CD4-positive, CD25-positive, alpha-beta regulatory T cell (primary cell): ENCODE data around the gene PRSS38. TPM values are rescaled to one million over a fixed set of nuclear protein-coding genes. Genes with fewer than 3 reads are reported as not detected.

Source experiments
- ATAC-seq, 2 donors: fragments of 150-1000 bp; cut with Tn5 transposase; one replicate each; pipeline ENCODE4 v1.10.0; 2021; ENCODE audit warnings: low read depth in 2 of 2, moderate number of reproducible peaks in 2 of 2, moderate library complexity in 1 of 2
- DNase-seq, 3 donors: peaks; one replicate each; pipeline versions ENCODE4 v3.0.0 to v3.0.0-alpha.2; 2012 to 2022; ENCODE audit warnings: mixed read lengths in 1 of 3
- H3K27ac ChIP-seq: one replicate; pipeline ENCODE4 v1.7.0; 2013; ENCODE audit warnings: mild to moderate bottlenecking, low read length; ENCODE audit not compliant: insufficient read depth, poor library complexity, severe bottlenecking
- H3K27me3 ChIP-seq: one replicate; pipeline ENCODE4 v1.7.0; 2013; ENCODE audit warnings: low read length; ENCODE audit not compliant: control insufficient read depth, insufficient read depth
- H3K36me3 ChIP-seq: one replicate; pipeline ENCODE4 v1.7.0; 2013; ENCODE audit warnings: mild to moderate bottlenecking, low read length, moderate library complexity; ENCODE audit not compliant: control insufficient read depth, insufficient read depth
- H3K4me1 ChIP-seq: 2 replicates; pipeline ENCODE4 v1.7.0; 2013; ENCODE audit warnings: mild to moderate bottlenecking, low read length; ENCODE audit not compliant: insufficient read depth, control insufficient read depth, poor library complexity, severe bottlenecking
- H3K4me3 ChIP-seq: one replicate; pipeline ENCODE4 v1.7.0; 2013; ENCODE audit warnings: low read depth, mild to moderate bottlenecking, low read length, moderate library complexity
- H3K9me3 ChIP-seq, 2 experiments: 1 replicate in 1 of 2; 2 replicates in 1 of 2; pipeline ENCODE4 v1.7.0; 2013; ENCODE audit warnings: low read length in 2 of 2, mild to moderate bottlenecking in 1 of 2, moderate library complexity in 1 of 2; ENCODE audit not compliant: control insufficient read depth in 2 of 2
- H3K27ac Mint-ChIP-seq, 3 donors: one replicate each; pipeline ENCODE4 v1.8.0; 2020 to 2022; ENCODE audit warnings: mild to moderate bottlenecking in 3 of 3, mixed read lengths in 3 of 3, moderate library complexity in 2 of 3
- H3K27me3 Mint-ChIP-seq: one replicate; pipeline ENCODE4 v1.8.0; 2022; ENCODE audit warnings: mild to moderate bottlenecking, mixed read lengths
- H3K36me3 Mint-ChIP-seq: one replicate; pipeline ENCODE4 v1.8.0; 2020; ENCODE audit warnings: mixed read lengths
- H3K4me1 Mint-ChIP-seq, 4 donors: one replicate each; pipeline ENCODE4 v1.8.0; 2020 to 2022; ENCODE audit warnings: mixed read lengths in 4 of 4, mild to moderate bottlenecking in 1 of 4
- H3K4me3 Mint-ChIP-seq, 4 donors: one replicate each; pipeline ENCODE4 v1.8.0; 2020 to 2022; ENCODE audit warnings: mild to moderate bottlenecking in 4 of 4, mixed read lengths in 4 of 4, moderate library complexity in 3 of 4
- H3K9me3 Mint-ChIP-seq, 7 donors: one replicate each; pipeline ENCODE4 v1.8.0; 2020 to 2022; ENCODE audit warnings: mixed read lengths in 7 of 7, mild to moderate bottlenecking in 3 of 7, moderate library complexity in 2 of 7
- polyA plus RNA-seq, 4 donors: library from polyadenylated mRNA; unstranded; fragments of 300-500 nt; fragmentation: Illumina TruSeq; gene quantifications; one replicate each; pipeline ENCODE4 v1.2.3, GENCODE V29; 2021
- total RNA-seq: library from RNA; stranded (reverse); gene quantifications from one replicate; pipeline ENCODE4 v1.2.3, GENCODE V29; 2022

PRSS38 gene
- total and polyA plus RNA-seq, 5 donors from 2014 or later: not detected

DNA sequence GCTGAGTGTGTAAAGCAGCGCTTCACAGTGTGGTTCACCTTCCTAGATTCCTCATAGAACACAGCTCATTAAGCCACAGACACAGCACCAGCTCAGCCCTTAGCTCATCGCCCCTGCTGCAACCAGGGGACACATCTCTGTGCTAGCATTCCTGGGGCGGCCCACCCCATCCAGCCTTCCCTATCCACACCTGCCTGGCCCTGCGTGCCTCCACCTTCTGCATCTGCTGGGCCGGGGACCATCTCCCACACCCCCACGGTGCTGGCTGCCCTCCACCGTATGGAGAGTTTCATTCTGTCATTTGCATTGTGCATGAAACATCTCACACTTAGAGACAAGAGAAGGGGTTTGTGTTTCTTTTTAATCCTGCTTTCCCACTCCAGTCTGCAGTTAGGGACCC is 35.8 kb upstream of the PRSS38 start:
- no peak overlapping the region for H3K4me3 Mint-ChIP-seq
- H3K27me3 ChIP-seq: no peaks in the 10 kb centered on the region
- H3K36me3 ChIP-seq: peaks cover 22% of the 10 kb centered on the region
- H3K27ac ChIP-seq: no peak overlapping the region
- no peak overlapping the region for H3K4me3 ChIP-seq
- H3K27me3 Mint-ChIP-seq: no peaks in the 10 kb centered on the region
- peaks cover 0 to 5% (median 0%) of the 10 kb centered on the region in 4 donors for H3K4me1 Mint-ChIP-seq
- H3K9me3 ChIP-seq: no peaks in the 10 kb centered on the region
- peak overlapping the region in 1 of 3 donors; percentile 31 for H3K27ac Mint-ChIP-seq
- H3K9me3 Mint-ChIP-seq: no peaks in the 10 kb centered on the region
- ATAC-seq: no peak
- DNase-seq: no peak
- no peaks in the 10 kb centered on the region for H3K4me1 ChIP-seq
- H3K36me3 Mint-ChIP-seq: peaks cover 8% of the 10 kb centered on the region

DNA sequence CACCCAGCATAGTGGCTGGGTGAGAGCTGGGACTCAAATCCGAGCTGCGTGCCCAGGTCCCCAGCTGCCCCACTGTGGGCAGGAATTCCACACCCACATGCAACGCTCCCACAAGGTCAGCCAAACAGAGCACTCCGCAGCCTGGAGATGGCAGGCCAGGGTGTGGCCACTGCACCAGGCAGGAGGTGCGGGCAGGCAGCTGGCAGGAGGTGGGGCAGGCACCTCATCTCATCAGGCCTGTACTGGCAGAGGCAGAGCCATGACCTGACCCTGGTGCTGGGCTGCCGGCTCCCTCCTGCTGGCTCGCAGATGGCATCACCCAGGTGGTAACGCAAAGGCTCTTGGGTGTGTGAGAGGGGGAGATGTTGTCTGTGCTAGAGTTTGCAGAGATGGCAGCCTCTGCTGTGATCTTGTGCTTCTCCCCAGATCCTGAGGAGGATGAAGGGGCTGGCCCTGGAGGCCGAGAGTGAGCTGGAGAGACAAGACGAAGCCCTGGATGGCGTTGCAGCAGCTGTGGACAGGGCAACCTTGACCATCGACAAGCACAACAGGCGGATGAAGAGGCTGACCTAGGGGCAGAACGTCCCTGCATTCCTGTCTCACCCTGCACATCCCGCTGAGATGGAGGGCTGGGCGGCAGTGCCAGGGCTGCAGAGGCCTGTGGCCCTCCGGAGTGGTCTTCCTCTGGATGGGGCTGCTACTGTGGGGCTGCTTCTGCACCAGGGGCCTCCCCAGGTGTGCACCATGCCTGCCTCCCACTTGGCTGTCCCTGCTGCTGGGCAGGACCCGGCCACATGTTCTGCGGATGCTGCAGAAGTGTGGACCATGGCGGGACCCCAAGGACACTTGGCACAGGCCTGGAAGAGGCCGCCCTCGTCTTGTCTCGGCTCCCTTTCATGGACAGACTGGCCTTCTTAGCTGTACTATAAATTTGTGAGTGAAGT is 35.1 kb upstream of the PRSS38 start:
- Mint-ChIP-seq H3K4me3 (no peak overlapping the region), H3K4me1 (peaks cover 0 to 5% (median 0%) of the 10 kb centered on the region in 4 donors), H3K9me3 (no peaks in the 10 kb centered on the region), H3K36me3 (peaks cover 8% of the 10 kb centered on the region), H3K27me3 (no peaks in the 10 kb centered on the region), H3K27ac (no peak overlapping the region)
- no peaks in the 10 kb centered on the region for H3K27me3 ChIP-seq
- ATAC-seq: peak in 1 of 2 donors; percentile 22
- DNase-seq: no peak
- H3K27ac ChIP-seq: no peak overlapping the region
- H3K4me1 ChIP-seq: no peaks in the 10 kb centered on the region
- H3K4me3 ChIP-seq: no peak overlapping the region
- H3K36me3 ChIP-seq: peaks cover 22% of the 10 kb centered on the region
- no peaks in the 10 kb centered on the region for H3K9me3 ChIP-seq

DNA sequence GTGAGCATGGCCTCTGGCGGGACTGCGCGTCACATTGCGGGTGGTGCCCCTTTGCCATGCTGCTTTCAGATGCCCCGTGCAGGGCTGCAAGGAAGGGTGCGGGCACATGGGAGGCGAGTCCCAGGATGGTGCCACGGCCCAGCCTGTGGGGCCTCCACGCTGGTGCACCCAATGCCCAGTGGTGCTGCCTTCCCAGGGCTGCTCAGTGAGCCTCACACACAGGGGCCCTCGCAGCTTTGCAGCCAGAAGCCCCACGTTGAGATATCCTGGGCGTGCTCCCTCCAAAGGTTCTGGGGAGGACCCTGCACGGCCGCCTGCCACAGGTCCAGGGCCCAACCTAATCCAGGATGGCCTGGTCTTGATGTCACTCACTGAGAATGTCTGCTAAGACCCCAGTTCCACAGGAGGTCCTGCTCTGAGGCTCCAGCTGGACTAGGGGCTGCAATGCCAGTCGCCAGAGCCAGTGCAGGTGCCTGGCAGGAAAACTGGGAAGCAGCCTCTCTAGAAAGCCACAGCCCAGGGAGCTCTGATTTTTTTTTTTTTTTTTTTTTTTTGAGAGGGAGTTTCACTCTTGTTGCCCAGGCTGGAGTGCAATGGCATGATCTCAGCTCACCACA is 34.1 kb upstream of the PRSS38 start:
- Histone ChIP-seq H3K36me3 (peaks cover 12% of the 10 kb centered on the region), H3K9me3 (no peaks in the 10 kb centered on the region), H3K27me3 (no peaks in the 10 kb centered on the region), H3K27ac (no peak overlapping the region), H3K4me3 (no peak overlapping the region), H3K4me1 (no peaks in the 10 kb centered on the region)
- Mint-ChIP-seq H3K4me1 (peaks cover 0 to 5% (median 0%) of the 10 kb centered on the region in 4 donors), H3K4me3 (no peak overlapping the region), H3K27ac (no peak overlapping the region), H3K27me3 (no peaks in the 10 kb centered on the region), H3K36me3 (peaks cover 8% of the 10 kb centered on the region), H3K9me3 (no peaks in the 10 kb centered on the region)
- ATAC-seq (no peak), DNase-seq (no peak)

DNA sequence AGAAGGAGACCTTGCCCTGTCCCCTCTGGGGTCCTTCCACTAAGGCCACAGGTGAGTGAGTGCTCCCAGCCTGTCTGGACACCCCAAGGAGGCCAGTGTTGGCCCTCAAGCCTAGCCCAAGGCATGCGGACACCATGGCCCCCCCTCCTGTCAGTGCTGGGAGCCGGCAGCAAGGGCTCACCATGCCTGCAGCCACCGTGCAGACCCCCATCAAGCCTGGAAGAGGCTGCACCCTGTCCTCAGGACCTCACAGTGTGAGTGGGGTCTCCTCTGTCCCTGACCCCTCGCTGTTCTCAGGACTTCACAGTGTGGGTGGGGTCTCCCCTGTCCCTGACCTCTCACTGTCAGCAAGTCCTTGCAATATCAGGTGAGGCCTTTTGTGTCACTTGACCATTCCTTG is 33.2 kb upstream of the PRSS38 start:
- peaks cover 0 to 8% (median 2%) of the 10 kb centered on the region in 4 donors for H3K4me1 Mint-ChIP-seq
- ATAC-seq (no peak), DNase-seq (no peak)
- H3K36me3 Mint-ChIP-seq: peaks cover 8% of the 10 kb centered on the region
- no peaks in the 10 kb centered on the region for H3K27me3 Mint-ChIP-seq
- H3K9me3 Mint-ChIP-seq: no peaks in the 10 kb centered on the region
- peaks cover 7% of the 10 kb centered on the region for H3K36me3 ChIP-seq
- H3K4me3 ChIP-seq: no peak overlapping the region
- no peak overlapping the region for H3K27ac Mint-ChIP-seq
- no peaks in the 10 kb centered on the region for H3K9me3 ChIP-seq
- H3K27ac ChIP-seq: no peak overlapping the region
- no peaks in the 10 kb centered on the region for H3K27me3 ChIP-seq
- peaks cover 7% of the 10 kb centered on the region for H3K4me1 ChIP-seq
- H3K4me3 Mint-ChIP-seq: no peak overlapping the region

DNA sequence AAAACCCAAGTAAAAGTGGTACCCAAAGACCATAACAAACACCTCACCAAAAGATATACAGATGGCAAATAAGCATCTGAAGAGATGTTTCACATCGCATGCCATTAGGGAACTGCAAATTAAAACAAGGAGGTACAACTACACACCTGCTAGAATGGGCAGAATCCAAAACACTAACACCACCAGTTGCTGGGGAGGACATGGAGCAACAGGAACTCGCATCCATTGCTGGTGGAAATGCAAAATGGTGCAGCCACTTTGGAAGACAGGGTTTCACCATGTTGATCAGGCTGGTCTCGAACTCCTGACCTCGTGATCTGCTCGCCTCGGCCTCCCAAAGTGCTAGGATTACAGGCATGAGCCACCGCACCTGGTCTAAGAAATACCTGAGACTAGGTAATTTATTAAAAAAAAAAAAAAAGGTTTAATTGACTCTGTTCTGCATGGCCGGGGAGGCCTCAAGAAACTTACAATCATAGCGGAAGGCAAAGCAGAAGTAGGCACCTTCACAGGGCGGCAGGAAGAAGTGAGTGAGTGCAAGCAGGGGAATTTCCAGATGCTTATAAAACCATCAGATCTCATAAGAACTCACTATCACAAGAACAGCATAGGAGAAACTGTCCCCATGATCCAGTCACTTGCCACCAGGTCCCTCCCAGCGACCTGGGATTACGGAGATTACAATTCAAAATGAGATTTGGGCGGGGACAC is 30.2 kb upstream of the PRSS38 start:
- no peaks in the 10 kb centered on the region for H3K27me3 Mint-ChIP-seq
- peaks cover 7% of the 10 kb centered on the region for H3K36me3 ChIP-seq
- no peak overlapping the region for H3K27ac ChIP-seq
- no peak overlapping the region for H3K4me3 ChIP-seq
- peaks cover 24% of the 10 kb centered on the region for H3K4me1 ChIP-seq
- peak overlapping the region in 1 of 3 donors; percentile 46 for H3K27ac Mint-ChIP-seq
- ATAC-seq (no peak), DNase-seq (no peak)
- H3K9me3 Mint-ChIP-seq: no peaks in the 10 kb centered on the region
- H3K36me3 Mint-ChIP-seq: peaks cover 5% of the 10 kb centered on the region
- H3K4me3 Mint-ChIP-seq: peak overlapping the region in 1 of 4 donors; percentile 92
- H3K9me3 ChIP-seq: no peaks in the 10 kb centered on the region
- H3K4me1 Mint-ChIP-seq: peaks cover 0 to 21% (median 8%) of the 10 kb centered on the region in 4 donors
- H3K27me3 ChIP-seq: no peaks in the 10 kb centered on the region

DNA sequence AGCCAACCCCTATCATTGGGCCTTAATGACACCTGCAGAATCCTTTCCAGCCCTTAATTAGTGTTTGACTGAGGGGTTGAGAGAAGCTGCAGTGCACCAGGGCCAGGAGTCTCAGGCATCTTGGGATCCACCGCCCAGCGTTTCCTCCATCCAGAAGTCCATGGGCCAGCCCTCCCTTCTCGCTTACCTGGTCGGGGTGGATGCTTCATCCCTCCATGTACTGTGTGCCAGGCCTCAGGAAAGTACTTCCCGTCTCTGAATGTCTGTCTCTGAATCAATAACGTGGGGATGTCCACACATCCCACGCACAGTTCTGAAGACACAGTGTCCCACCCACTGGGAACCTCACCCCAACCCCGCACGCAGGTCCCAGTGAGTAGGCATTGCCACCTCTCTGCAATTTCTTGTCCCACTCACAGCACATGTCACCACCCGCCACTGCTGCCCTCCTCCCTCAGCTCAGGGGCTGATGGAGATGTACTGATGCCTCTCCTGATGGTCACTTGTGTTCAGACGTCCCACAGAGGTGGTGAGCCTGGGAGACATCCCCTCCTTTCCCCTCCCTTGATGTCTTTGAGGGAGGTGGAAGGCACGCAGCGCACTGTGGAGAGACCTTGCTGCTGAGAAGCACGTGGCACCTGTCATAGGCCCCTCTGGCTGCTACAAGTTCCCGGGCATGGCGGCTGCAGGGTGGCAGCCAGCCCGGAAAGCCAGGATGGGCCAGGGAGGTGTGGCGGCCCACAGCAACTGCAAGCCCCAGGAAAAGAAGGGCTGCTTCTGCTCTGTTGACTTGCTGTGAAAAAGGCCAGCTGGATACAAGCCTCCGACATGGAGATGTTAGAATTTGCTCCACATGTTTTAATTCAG is 29.4 kb upstream of the PRSS38 start:
- peak overlapping the region in 3 of 4 donors; percentile 60 to 92 (median 73) for H3K4me3 Mint-ChIP-seq
- Histone ChIP-seq H3K27ac (no peak overlapping the region), H3K4me1 (peaks cover 24% of the 10 kb centered on the region), H3K36me3 (peaks cover under 1% of the 10 kb centered on the region), H3K9me3 (no peaks in the 10 kb centered on the region), H3K4me3 (no peak overlapping the region), H3K27me3 (no peaks in the 10 kb centered on the region)
- H3K4me1 Mint-ChIP-seq: peaks cover 0 to 28% (median 11%) of the 10 kb centered on the region in 4 donors
- H3K9me3 Mint-ChIP-seq: no peaks in the 10 kb centered on the region
- no peaks in the 10 kb centered on the region for H3K27me3 Mint-ChIP-seq
- DNase-seq (no peak), ATAC-seq (no peak)
- peaks cover 5% of the 10 kb centered on the region for H3K36me3 Mint-ChIP-seq
- H3K27ac Mint-ChIP-seq: peak overlapping the region in 1 of 3 donors; percentile 46
